ENCODE data around the gene FLG2. TPM values are rescaled to one million over a fixed set of nuclear protein-coding genes. Genes with fewer than 3 reads are reported as not detected.

Gene FLG2
- total and polyA plus RNA-seq, 10 of the 15 experiments (the other 5 are each of a cell fraction or from before 2014, with no cell fraction given) = not detected

DNA sequence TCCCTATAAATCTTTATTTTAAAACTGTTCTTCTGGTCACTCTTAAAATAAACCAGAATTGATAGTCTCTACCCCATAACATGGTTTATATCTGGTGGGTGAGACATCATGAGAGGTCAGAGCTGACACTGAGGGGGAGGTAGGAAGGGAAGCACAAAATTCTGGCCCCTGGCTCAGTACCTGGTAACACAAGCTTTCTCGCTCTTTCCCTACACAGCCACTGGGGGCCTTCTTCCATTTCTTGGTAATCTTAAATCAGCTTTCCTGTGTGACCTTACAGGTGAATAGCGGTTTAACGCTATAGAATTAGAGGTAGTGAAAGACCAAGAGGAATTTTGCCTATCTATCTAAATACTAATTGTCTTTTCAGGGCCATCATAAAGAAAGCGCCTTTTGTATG, 48.9 kb upstream of the FLG2 start:
- TF ChIP-seq RELA (IDR thresholded peaks at IDR 0.05; ENCODE audit: borderline replicate concordance, partially characterized antibody) = no peak
- TF ChIP-seq ZNF207 (IDR thresholded peaks at IDR 0.05; ENCODE audit: borderline replicate concordance) = no peak
- TF ChIP-seq CBX5 (IDR thresholded peaks at IDR 0.05; ENCODE audit: low read depth) = no peak
- no peak overlapping the region for H3K4me3 ChIP-seq
- ChIA-PET SMC1A (ENCODE audit: uncharacterized antibody, unreplicated experiment) (no interaction called here), CTCF (no interaction called here), RAD21 (ENCODE audit: unreplicated experiment) (no interaction called here), POLR2A (no interaction called here)
- in situ Hi-C loops (cut with MboI) (no loop called here), intact Hi-C loops (cut with micrococcal nuclease; ENCODE audit: unreplicated experiment) (no loop called here)
- H3K27ac ChIP-seq (ENCODE audit: control insufficient read depth, insufficient read depth) = no peak overlapping the region
- DNase-seq (ENCODE audit: low read depth, low spot score) (no peak), FAIRE-seq (no peak), ATAC-seq (no peak)
- no peaks in the 10 kb centered on the region for H3K36me3 ChIP-seq (ENCODE audit: control insufficient read depth in 2 of 2, insufficient read depth in 2 of 2, low read length in 1 of 2)
- H4K20me1 ChIP-seq (ENCODE audit: control insufficient read depth, insufficient read depth) = no peaks in the 10 kb centered on the region
- no TSS peak for BruUV-seq (replicated peaks)
- WGBS (ENCODE audit: insufficient coverage, insufficient replicate concordance, low lambda C conversion rate, missing lambda C conversion rate) = 55% methylated on average over 4 of the region's 4 CpGs
- no peak overlapping the region for H3K4me2 ChIP-seq (ENCODE audit: control insufficient read depth, insufficient read depth)
- H3K9me3 ChIP-seq (replicated peaks; ENCODE audit: control insufficient read depth, insufficient read depth, low read length) = no peaks in the 10 kb centered on the region
- H3K4me1 ChIP-seq (ENCODE audit: control insufficient read depth, insufficient read depth, low read length) = no peaks in the 10 kb centered on the region
- no peaks in the 10 kb centered on the region for H3K79me2 ChIP-seq (ENCODE audit: control insufficient read depth, insufficient read depth, low read length)
- no peaks in the 10 kb centered on the region; a peak in 1 of 4 replicates for H3K27me3 ChIP-seq (replicated peaks in 1 of 2; ENCODE audit: control insufficient read depth in 2 of 2, insufficient read depth in 2 of 2, low read length in 1 of 2)
- H3K9ac ChIP-seq (ENCODE audit: control insufficient read depth, insufficient read depth, low read length) = no peak overlapping the region
- H2AFZ ChIP-seq (ENCODE audit: control insufficient read depth, low read depth, low read length) = no peak overlapping the region

DNA sequence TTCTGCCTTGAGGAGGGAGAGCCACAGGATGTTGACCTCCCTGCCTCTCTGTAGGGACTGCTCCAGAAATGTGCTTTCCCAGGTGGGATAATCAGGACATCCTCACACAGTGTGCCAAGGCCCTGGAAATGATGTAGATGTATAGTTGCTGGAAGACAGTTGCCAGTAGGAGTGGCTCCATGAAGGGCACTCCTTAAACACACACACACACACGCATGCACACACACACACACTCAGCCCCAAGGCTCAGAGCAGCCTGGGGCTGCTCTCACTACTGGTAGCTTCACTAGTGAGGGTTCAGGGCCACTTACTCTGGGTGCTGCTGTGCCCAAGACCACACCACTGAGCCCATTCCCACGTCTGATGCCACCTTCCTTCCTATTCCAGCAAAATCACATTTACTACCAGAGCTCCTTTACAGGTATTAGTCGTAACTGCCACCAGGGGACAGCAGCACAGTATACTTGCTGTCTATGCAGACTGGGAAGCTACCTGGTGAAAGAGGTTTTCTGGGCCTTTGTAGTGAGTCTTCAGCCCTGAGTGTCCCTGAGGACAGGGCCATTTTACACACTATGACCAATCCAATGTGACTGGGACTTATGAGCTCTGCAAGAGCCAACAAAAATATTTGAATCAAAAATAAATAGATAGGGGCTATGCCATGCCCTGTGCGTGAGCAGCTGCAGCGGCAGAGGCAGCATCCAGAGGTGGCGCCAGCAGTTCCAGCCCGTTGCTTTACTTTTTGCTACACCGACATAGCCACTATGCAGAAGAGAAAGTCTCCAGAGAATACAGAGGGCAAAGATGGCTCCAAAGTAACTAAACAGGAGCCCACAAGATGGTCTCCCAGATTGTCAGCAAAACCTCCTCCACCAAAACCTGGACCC, 39.2 kb upstream of the FLG2 start:
- intact Hi-C loops (cut with micrococcal nuclease; ENCODE audit: unreplicated experiment) = loop anchor here (1.0 to 5.0 kb wide), 2 partner anchors 38 to 59 kb away; no protein-coding TSS in a partner anchor
- 16% methylated on average over 8 of the region's 8 CpGs for WGBS (ENCODE audit: insufficient coverage, insufficient replicate concordance, low lambda C conversion rate, missing lambda C conversion rate)
- TF ChIP-seq, protein P1, sequence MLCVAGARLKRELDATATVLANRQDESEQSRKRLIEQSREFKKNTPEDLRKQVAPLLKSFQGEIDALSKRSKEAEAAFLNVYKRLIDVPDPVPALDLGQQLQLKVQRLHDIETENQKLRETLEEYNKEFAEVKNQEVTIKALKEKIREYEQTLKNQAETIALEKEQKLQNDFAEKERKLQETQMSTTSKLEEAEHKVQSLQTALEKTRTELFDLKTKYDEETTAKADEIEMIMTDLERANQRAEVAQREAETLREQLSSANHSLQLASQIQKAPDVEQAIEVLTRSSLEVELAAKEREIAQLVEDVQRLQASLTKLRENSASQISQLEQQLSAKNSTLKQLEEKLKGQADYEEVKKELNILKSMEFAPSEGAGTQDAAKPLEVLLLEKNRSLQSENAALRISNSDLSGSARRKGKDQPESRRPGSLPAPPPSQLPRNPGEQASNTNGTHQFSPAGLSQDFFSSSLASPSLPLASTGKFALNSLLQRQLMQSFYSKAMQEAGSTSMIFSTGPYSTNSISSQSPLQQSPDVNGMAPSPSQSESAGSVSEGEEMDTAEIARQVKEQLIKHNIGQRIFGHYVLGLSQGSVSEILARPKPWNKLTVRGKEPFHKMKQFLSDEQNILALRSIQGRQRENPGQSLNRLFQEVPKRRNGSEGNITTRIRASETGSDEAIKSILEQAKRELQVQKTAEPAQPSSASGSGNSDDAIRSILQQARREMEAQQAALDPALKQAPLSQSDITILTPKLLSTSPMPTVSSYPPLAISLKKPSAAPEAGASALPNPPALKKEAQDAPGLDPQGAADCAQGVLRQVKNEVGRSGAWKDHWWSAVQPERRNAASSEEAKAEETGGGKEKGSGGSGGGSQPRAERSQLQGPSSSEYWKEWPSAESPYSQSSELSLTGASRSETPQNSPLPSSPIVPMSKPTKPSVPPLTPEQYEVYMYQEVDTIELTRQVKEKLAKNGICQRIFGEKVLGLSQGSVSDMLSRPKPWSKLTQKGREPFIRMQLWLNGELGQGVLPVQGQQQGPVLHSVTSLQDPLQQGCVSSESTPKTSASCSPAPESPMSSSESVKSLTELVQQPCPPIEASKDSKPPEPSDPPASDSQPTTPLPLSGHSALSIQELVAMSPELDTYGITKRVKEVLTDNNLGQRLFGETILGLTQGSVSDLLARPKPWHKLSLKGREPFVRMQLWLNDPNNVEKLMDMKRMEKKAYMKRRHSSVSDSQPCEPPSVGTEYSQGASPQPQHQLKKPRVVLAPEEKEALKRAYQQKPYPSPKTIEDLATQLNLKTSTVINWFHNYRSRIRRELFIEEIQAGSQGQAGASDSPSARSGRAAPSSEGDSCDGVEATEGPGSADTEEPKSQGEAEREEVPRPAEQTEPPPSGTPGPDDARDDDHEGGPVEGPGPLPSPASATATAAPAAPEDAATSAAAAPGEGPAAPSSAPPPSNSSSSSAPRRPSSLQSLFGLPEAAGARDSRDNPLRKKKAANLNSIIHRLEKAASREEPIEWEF (IDR thresholded peaks at IDR 0.05; ENCODE audit: insufficient replicate concordance, low read depth, low read length) = no peak
- TF ChIP-seq ZNF274 (IDR thresholded peaks at IDR 0.05; ENCODE audit: insufficient read depth, insufficient read length) (no peak), CREM (IDR thresholded peaks at IDR 0.05; ENCODE audit: low read depth) (no peak), PAX5 (IDR thresholded peaks at IDR 0.05; ENCODE audit: borderline replicate concordance, low read depth, low read length) (no peak), RAD21 (IDR thresholded peaks at IDR 0.05; ENCODE audit: insufficient read depth, low read depth, low read length) (peak; percentile 46)
- TF ChIP-seq, protein P2, sequence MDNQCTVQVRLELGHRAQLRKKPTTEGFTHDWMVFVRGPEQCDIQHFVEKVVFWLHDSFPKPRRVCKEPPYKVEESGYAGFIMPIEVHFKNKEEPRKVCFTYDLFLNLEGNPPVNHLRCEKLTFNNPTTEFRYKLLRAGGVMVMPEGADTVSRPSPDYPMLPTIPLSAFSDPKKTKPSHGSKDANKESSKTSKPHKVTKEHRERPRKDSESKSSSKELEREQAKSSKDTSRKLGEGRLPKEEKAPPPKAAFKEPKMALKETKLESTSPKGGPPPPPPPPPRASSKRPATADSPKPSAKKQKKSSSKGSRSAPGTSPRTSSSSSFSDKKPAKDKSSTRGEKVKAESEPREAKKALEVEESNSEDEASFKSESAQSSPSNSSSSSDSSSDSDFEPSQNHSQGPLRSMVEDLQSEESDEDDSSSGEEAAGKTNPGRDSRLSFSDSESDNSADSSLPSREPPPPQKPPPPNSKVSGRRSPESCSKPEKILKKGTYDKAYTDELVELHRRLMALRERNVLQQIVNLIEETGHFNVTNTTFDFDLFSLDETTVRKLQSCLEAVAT (IDR thresholded peaks at IDR 0.05) = no peak

More for the DNA sequence above, 39.2 kb upstream of the FLG2 start:
- Histone ChIP-seq H3K27me3 (replicated peaks in 1 of 2; ENCODE audit: control insufficient read depth in 2 of 2, insufficient read depth in 2 of 2, low read length in 1 of 2) (no peaks in the 10 kb centered on the region; a peak in 1 of 4 replicates), H3K9me3 (replicated peaks; ENCODE audit: control insufficient read depth, insufficient read depth, low read length) (no peaks in the 10 kb centered on the region), H3K79me2 (ENCODE audit: control insufficient read depth, insufficient read depth, low read length) (no peaks in the 10 kb centered on the region), H2AFZ (ENCODE audit: control insufficient read depth, low read depth, low read length) (no peak overlapping the region), H3K9ac (ENCODE audit: control insufficient read depth, insufficient read depth, low read length) (no peak overlapping the region), H3K27ac (ENCODE audit: control insufficient read depth, insufficient read depth) (no peak overlapping the region), H3K4me2 (ENCODE audit: control insufficient read depth, insufficient read depth) (no peak overlapping the region), H3K4me3 (no peak overlapping the region), H3K36me3 (ENCODE audit: control insufficient read depth in 2 of 2, insufficient read depth in 2 of 2, low read length in 1 of 2) (no peaks in the 10 kb centered on the region), H4K20me1 (ENCODE audit: control insufficient read depth, insufficient read depth) (no peaks in the 10 kb centered on the region), H3K4me1 (ENCODE audit: control insufficient read depth, insufficient read depth, low read length) (no peaks in the 10 kb centered on the region)
- POLR2A ChIA-PET = interaction anchor here (1.3 kb wide), 1 partner anchor 59 kb away, joined by 3 read pairs; no protein-coding TSS in a partner anchor
- in situ Hi-C loops (cut with MboI) = no loop called here
- ATAC-seq (peak; percentile 67), DNase-seq (ENCODE audit: low read depth, low spot score) (no peak), FAIRE-seq (no peak)
- BruUV-seq (replicated peaks) = no TSS peak
- CTCF ChIA-PET = interaction anchor here (0.6 to 5.2 kb wide), 6 partner anchors 24 to 115 kb away, joined by 3 to 53 read pairs (median 3); no protein-coding TSS in a partner anchor
- RAD21 ChIA-PET (ENCODE audit: unreplicated experiment) = interaction anchor here (1.7 to 2.3 kb wide), 3 partner anchors 42 to 61 kb away, joined by 6 to 13 read pairs (median 10); no protein-coding TSS in a partner anchor
- SMC1A ChIA-PET (ENCODE audit: uncharacterized antibody, unreplicated experiment) = interaction anchor here (0.6 to 2.1 kb wide), 4 partner anchors 30 to 59 kb away, joined by 3 to 11 read pairs (median 4); no protein-coding TSS in a partner anchor
